ENCODE results near the gene KBTBD4. TPM values are rescaled to one million over a fixed set of nuclear protein-coding genes. Genes with fewer than 3 reads are reported as not detected.
A peak's percentile ranks its signal among the peaks of the same experiment; 100 is the strongest.

KBTBD4 gene
- total RNA-seq, 2 donors from 2014 or later: 3.6 to 6.7 TPM

GRCh38 chr11:47607380-47607779, 28.6 kb upstream of the KBTBD4 start:
- TF ChIP-seq POLR2A (IDR thresholded peaks at IDR 0.05): no peak
- TF ChIP-seq CTCF (IDR thresholded peaks at IDR 0.05): no peak
- intact Hi-C loops (cut with DNase I): no loop called here
- H3K27me3 ChIP-seq: no peaks in the 10 kb centered on the region
- peak; percentile 56 for ATAC-seq
- H3K4me3 ChIP-seq: no peak overlapping the region
- no peaks in the 10 kb centered on the region for H3K36me3 ChIP-seq (replicated peaks in 1 of 2; ENCODE audit: insufficient read depth in 1 of 2, low read depth in 2 of 2)
- H3K9me3 ChIP-seq: no peaks in the 10 kb centered on the region
- 71 to 85% methylated on average over 6 to 7 of the region's 7 CpGs for WGBS, 2 donors
- H3K4me1 ChIP-seq: peaks cover 12% of the 10 kb centered on the region
- peak in 2 of 4 donors; percentile 29 to 56 for DNase-seq
- H3K27ac ChIP-seq: no peak overlapping the region

GRCh38 chr11:47606731-47607130, 28.0 kb upstream of the KBTBD4 start:
- Histone ChIP-seq H3K36me3 (replicated peaks in 1 of 2; ENCODE audit: insufficient read depth in 1 of 2, low read depth in 2 of 2) (no peaks in the 10 kb centered on the region), H3K9me3 (no peaks in the 10 kb centered on the region), H3K4me3 (no peak overlapping the region), H3K4me1 (peaks cover 12% of the 10 kb centered on the region), H3K27ac (no peak overlapping the region), H3K27me3 (no peaks in the 10 kb centered on the region)
- intact Hi-C loops (cut with DNase I): no loop called here
- ATAC-seq (no peak), DNase-seq (no peak)
- TF ChIP-seq POLR2A (IDR thresholded peaks at IDR 0.05): no peak
- TF ChIP-seq CTCF (IDR thresholded peaks at IDR 0.05): no peak
- 26 to 72% methylated on average over 5 of the region's 5 CpGs for WGBS, 2 donors

DNA sequence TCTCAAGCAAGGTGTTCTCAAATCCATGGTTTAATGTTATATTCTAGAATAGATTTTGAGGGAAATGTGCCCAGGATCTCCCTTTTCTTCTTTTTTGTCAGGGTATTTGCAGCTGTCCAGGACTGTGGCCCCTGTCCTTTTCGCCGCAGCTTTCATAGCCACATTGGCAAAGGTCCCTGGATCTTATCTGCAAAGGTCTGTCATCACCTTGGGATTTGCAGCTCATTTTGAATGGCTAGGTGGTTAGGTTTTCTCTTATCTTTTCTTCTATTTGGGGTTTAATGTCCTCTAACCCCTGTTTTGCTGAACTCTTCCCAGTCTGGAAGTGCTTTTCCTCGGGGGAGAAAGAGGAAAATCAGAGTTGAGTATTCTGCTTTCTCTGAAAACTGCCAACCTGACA, 27.2 kb upstream of the KBTBD4 start:
- Histone ChIP-seq H3K27ac (peak overlapping the region in 2 of 4 donors; percentile 5 to 24), H3K4me1 (peaks cover 12% of the 10 kb centered on the region), H3K9me3 (no peaks in the 10 kb centered on the region), H3K36me3 (replicated peaks in 1 of 2; ENCODE audit: insufficient read depth in 1 of 2, low read depth in 2 of 2) (no peaks in the 10 kb centered on the region), H3K4me3 (no peak overlapping the region), H3K27me3 (no peaks in the 10 kb centered on the region)
- ATAC-seq (no peak), DNase-seq (no peak)
- TF ChIP-seq CTCF (IDR thresholded peaks at IDR 0.05) (no peak), POLR2A (IDR thresholded peaks at IDR 0.05) (no peak)
- 31 to 33% methylated on average over 3 of the region's 3 CpGs for WGBS, 2 donors
- intact Hi-C loops (cut with DNase I): no loop called here

DNA sequence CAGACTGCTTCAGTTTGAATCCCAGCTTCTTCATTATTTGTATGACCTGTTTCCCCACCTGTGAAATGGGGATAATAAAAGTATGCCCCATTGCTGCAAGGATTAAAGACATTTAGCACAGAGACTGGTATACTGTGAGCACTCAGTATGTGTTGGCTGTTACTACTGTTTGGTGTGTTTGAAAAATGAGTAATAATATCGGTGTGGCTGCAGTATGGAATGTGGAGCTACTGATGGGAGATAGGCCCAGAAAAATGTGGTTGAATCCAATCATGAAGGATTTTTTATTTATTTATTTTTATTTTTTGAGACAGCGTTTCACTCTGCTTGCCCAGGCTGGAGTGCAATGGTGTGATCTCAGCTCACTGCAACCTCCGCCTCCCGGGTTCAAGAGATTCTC, 24.5 kb upstream of the KBTBD4 start:
- no peaks in the 10 kb centered on the region for H3K27me3 ChIP-seq
- H3K4me1 ChIP-seq: peaks cover 12% of the 10 kb centered on the region
- intact Hi-C loops (cut with DNase I): no loop called here
- no peaks in the 10 kb centered on the region for H3K9me3 ChIP-seq
- no peak for DNase-seq
- ATAC-seq: no peak
- 92 to 95% methylated on average over 4 of the region's 4 CpGs for WGBS, 2 donors
- no peak overlapping the region for H3K27ac ChIP-seq
- H3K36me3 ChIP-seq (replicated peaks in 1 of 2; ENCODE audit: insufficient read depth in 1 of 2, low read depth in 2 of 2): no peaks in the 10 kb centered on the region
- H3K4me3 ChIP-seq: no peak overlapping the region
- no peak for TF ChIP-seq CTCF (IDR thresholded peaks at IDR 0.05)
- no peak for TF ChIP-seq POLR2A (IDR thresholded peaks at IDR 0.05)

- 58 to 89% methylated on average over 3 to 4 of the region's 4 CpGs for WGBS, 2 donors
- intact Hi-C loops (cut with DNase I): no loop called here
- no peak for TF ChIP-seq POLR2A (IDR thresholded peaks at IDR 0.05)
- no peak for TF ChIP-seq CTCF (IDR thresholded peaks at IDR 0.05)
- H3K27ac ChIP-seq: no peak overlapping the region
- H3K36me3 ChIP-seq (replicated peaks in 1 of 2; ENCODE audit: insufficient read depth in 1 of 2, low read depth in 2 of 2): no peaks in the 10 kb centered on the region
- H3K4me1 ChIP-seq: no peaks in the 10 kb centered on the region
- H3K4me3 ChIP-seq: no peak overlapping the region
- DNase-seq (no peak), ATAC-seq (no peak)
- H3K27me3 ChIP-seq: no peaks in the 10 kb centered on the region
- H3K9me3 ChIP-seq: no peaks in the 10 kb centered on the region
These were observed 21.1 kb upstream of the KBTBD4 start for GRCh38 chr11:47599902-47600301.
